T-cell (primary cell): ENCODE data around the gene TMCO5A. TPM values are rescaled to one million over a fixed set of nuclear protein-coding genes. Genes with fewer than 3 reads are reported as not detected.

Experiments used
- ATAC-seq, 4 experiments: fragments of 200-7000 bp in 3 of 4; fragments of 150-1000 bp in 1 of 4; cut with Tn5 transposase; replicated peaks in 1 of 4; 1 replicate in 3 of 4; 2 replicates in 1 of 4; pipeline ENCODE4 v1.10.0; 2021; ENCODE audit warnings: moderate library complexity in 3 of 4, mild to moderate bottlenecking in 2 of 4, moderate number of reproducible peaks in 1 of 4
- CTCF ChIA-PET, 2 donors: fragments of 300-600 bp; sonication (Branson Sonifier 250); formaldehyde crosslinking; loops; one replicate each; lab custom pipeline; 2022; ENCODE audit warnings: antibody characterized with exemption in 2 of 2; lab: Charles Lee
- POLR2A ChIA-PET, 2 donors: fragments of 300-600 bp; sonication (Branson Sonifier 250); formaldehyde crosslinking; loops; one replicate each; lab custom pipeline; 2022; ENCODE audit warnings: antibody characterized with exemption in 2 of 2; lab: Charles Lee
- DNase-seq, 35 experiments: peaks; one replicate each; pipeline versions ENCODE4 v3.0.0 to v3.0.0-alpha.2; 2013 to 2023
- H3K27ac ChIP-seq: one replicate; pipeline ENCODE4 v1.5.1; 2013; ENCODE audit warnings: low read length
- H3K27me3 ChIP-seq, 2 experiments: replicated peaks in 1 of 2; 1 replicate in 1 of 2; 2 replicates in 1 of 2; pipeline versions ENCODE4 v1.6.1 to v1.7.0; 2013; ENCODE audit warnings: low read length in 1 of 2, mixed read lengths in 1 of 2; ENCODE audit not compliant: control insufficient read depth in 2 of 2, insufficient read depth in 2 of 2; ENCODE audit errors: extremely low read depth in 1 of 2
- H3K36me3 ChIP-seq, 2 donors: 1 replicate in 1 of 2; 2 replicates in 1 of 2; pipeline versions ENCODE4 v1.6.1 to v1.7.0; 2013; ENCODE audit warnings: low read length in 1 of 2; ENCODE audit not compliant: control insufficient read depth in 2 of 2, insufficient read depth in 1 of 2; ENCODE audit errors: extremely low read depth in 1 of 2
- H3K4me1 ChIP-seq, 2 experiments: 1 replicate in 1 of 2; 2 replicates in 1 of 2; pipeline versions ENCODE4 v1.6.1 to v1.7.0; 2013; ENCODE audit warnings: low read length in 2 of 2, mixed read lengths in 1 of 2; ENCODE audit not compliant: insufficient read depth in 2 of 2, control insufficient read depth in 1 of 2; ENCODE audit errors: extremely low read depth in 1 of 2
- H3K4me3 ChIP-seq, 2 donors: 1 replicate in 1 of 2; 2 replicates in 1 of 2; pipeline versions ENCODE4 v1.5.1 to v1.7.0; 2013; ENCODE audit warnings: mild to moderate bottlenecking in 2 of 2, low read length in 1 of 2, moderate library complexity in 1 of 2; ENCODE audit not compliant: control insufficient read depth in 1 of 2; ENCODE audit errors: extremely low read depth in 1 of 2
- H3K9me3 ChIP-seq: 2 replicates; pipeline ENCODE4 v1.7.0; 2013
- H3K27ac Mint-ChIP-seq, 2 donors: one replicate each; pipeline ENCODE4 v1.8.0; 2020 to 2021; ENCODE audit warnings: mild to moderate bottlenecking in 2 of 2, mixed read lengths in 2 of 2
- H3K27me3 Mint-ChIP-seq, 2 donors: one replicate each; pipeline ENCODE4 v1.8.0; 2021 to 2022; ENCODE audit warnings: mixed read lengths in 2 of 2
- H3K36me3 Mint-ChIP-seq: one replicate; pipeline ENCODE4 v1.8.0; 2021; ENCODE audit warnings: mixed read lengths
- H3K4me1 Mint-ChIP-seq, 3 donors: one replicate each; pipeline ENCODE4 v1.8.0; 2020 to 2022; ENCODE audit warnings: mixed read lengths in 3 of 3, mild to moderate bottlenecking in 1 of 3
- H3K4me3 Mint-ChIP-seq, 3 donors: one replicate each; pipeline ENCODE4 v1.8.0; 2020 to 2022; ENCODE audit warnings: mild to moderate bottlenecking in 3 of 3, mixed read lengths in 3 of 3, moderate library complexity in 3 of 3
- H3K9me3 Mint-ChIP-seq, 3 donors: one replicate each; pipeline ENCODE4 v1.8.0; 2020 to 2022; ENCODE audit warnings: mixed read lengths in 3 of 3
- whole genome bisulfite sequencing: methylation state at CpG from one replicate; pipeline ENCODE4 v1.1.5; 2013; ENCODE audit warnings: missing lambda C conversion rate; ENCODE audit not compliant: insufficient coverage; 5-methylcytosine and 5-hydroxymethylcytosine counted together
- total RNA-seq, 35 experiments: library from RNA in 6 of 35; stranded (reverse) in 6 of 35; fragments of 120-200 nt in 1 of 35; gene quantifications; one replicate each; pipeline versions ENCODE4 v1.2.1 to v1.2.4 and lab custom pipeline; 2013 to 2026

Gene TMCO5A
- total RNA-seq = not detected
- not detected for total RNA-seq (2013)
- total RNA-seq (lab: John Stamatoyannopoulos, UW) = 0 to 0.09 (median 0) reads per million in 29 experiments

- peaks cover 0 to 3% (median 0%) of the 10 kb centered on the region in 3 donors for H3K9me3 Mint-ChIP-seq
- no peaks in the 10 kb centered on the region for H3K27me3 ChIP-seq
Observed at GRCh38 chr15:37934340-37934739, at the start of gene TMCO5A. Gene TMCO5A, plus strand, starts transcription at chr15:37934640. Its CDS starts 1,684 bp downstream, at chr15:37936324.

GRCh38 chr15:37885651-37886050, 48.8 kb upstream of the TMCO5A start:
- ATAC-seq = no peak
- no peaks in the 10 kb centered on the region for H3K36me3 Mint-ChIP-seq
- H3K4me1 ChIP-seq = no peaks in the 10 kb centered on the region
- no peak overlapping the region for H3K27ac ChIP-seq
- H3K36me3 ChIP-seq = no peaks in the 10 kb centered on the region
- H3K9me3 Mint-ChIP-seq = no peaks in the 10 kb centered on the region
- H3K27me3 ChIP-seq = peaks cover 0 to 2% of the 10 kb centered on the region in 2 experiments
- no peak overlapping the region for H3K4me3 ChIP-seq
- ChIA-PET CTCF (no interaction called here), POLR2A (no interaction called here)
- no peaks in the 10 kb centered on the region for H3K9me3 ChIP-seq
- peaks cover 13 to 48% of the 10 kb centered on the region in 2 donors for H3K27me3 Mint-ChIP-seq
- no peak for DNase-seq
- no peaks in the 10 kb centered on the region for H3K4me1 Mint-ChIP-seq
- no peak overlapping the region for H3K27ac Mint-ChIP-seq
- no peak overlapping the region for H3K4me3 Mint-ChIP-seq

More at GRCh38 chr15:37934340-37934739, at the start of gene TMCO5A:
- no peak within 1 kb of the TSS for H3K27ac Mint-ChIP-seq
- CTCF ChIA-PET = no interaction called here
- Histone ChIP-seq H3K4me1 (no peaks in the 10 kb centered on the region), H3K9me3 (no peaks in the 10 kb centered on the region), H3K36me3 (no peaks in the 10 kb centered on the region), H3K4me3 (no peak within 1 kb of the TSS), H3K27ac (no peak within 1 kb of the TSS)
- no peaks in the 10 kb centered on the region for H3K36me3 Mint-ChIP-seq
- ATAC-seq = no peak
- no peak within 1 kb of the TSS for H3K4me3 Mint-ChIP-seq
- peaks cover 0 to 2% of the 10 kb centered on the region in 2 donors for H3K27me3 Mint-ChIP-seq
- WGBS = no CpG with 5 or more reads among the region's 1 CpG
- no peak for DNase-seq
- no peaks in the 10 kb centered on the region for H3K4me1 Mint-ChIP-seq
- POLR2A ChIA-PET = no interaction called here

- no peaks in the 10 kb centered on the region for H3K4me1 ChIP-seq
- Mint-ChIP-seq H3K4me3 (no peak overlapping the region), H3K4me1 (no peaks in the 10 kb centered on the region), H3K27me3 (peaks cover 9 to 44% of the 10 kb centered on the region in 2 donors), H3K36me3 (no peaks in the 10 kb centered on the region), H3K9me3 (no peaks in the 10 kb centered on the region), H3K27ac (no peak overlapping the region)
- ChIA-PET CTCF (no interaction called here), POLR2A (no interaction called here)
- H3K27ac ChIP-seq = no peak overlapping the region
- DNase-seq (no peak), ATAC-seq (no peak)
- WGBS = 94% methylated on average over 3 of the region's 4 CpGs
- H3K9me3 ChIP-seq = no peaks in the 10 kb centered on the region
- no peak overlapping the region for H3K4me3 ChIP-seq
- peaks cover 0 to 2% of the 10 kb centered on the region in 2 experiments for H3K27me3 ChIP-seq
- H3K36me3 ChIP-seq = no peaks in the 10 kb centered on the region
Observed at GRCh38 chr15:37888356-37888755, 46.1 kb upstream of the TMCO5A start.

- Histone ChIP-seq H3K27me3 (peaks cover 0 to 2% of the 10 kb centered on the region in 2 experiments), H3K36me3 (no peaks in the 10 kb centered on the region), H3K4me1 (no peaks in the 10 kb centered on the region), H3K9me3 (no peaks in the 10 kb centered on the region), H3K4me3 (no peak overlapping the region), H3K27ac (no peak overlapping the region)
- ATAC-seq (no peak), DNase-seq (peak in 1 of 35 experiments; percentile 14)
- CTCF ChIA-PET = interaction anchor here in 1 of 2 donors (0.7 kb wide), 1 partner anchor 797 kb away, joined by 3 read pairs; no protein-coding TSS in a partner anchor
- Mint-ChIP-seq H3K27ac (no peak overlapping the region), H3K36me3 (no peaks in the 10 kb centered on the region), H3K9me3 (no peaks in the 10 kb centered on the region), H3K27me3 (peaks cover 4 to 33% of the 10 kb centered on the region in 2 donors), H3K4me3 (no peak overlapping the region), H3K4me1 (no peaks in the 10 kb centered on the region)
- POLR2A ChIA-PET = no interaction called here
- 58% methylated on average over 2 of the region's 4 CpGs for WGBS
Observed at GRCh38 chr15:37891766-37892368, 42.6 kb upstream of the TMCO5A start.

GRCh38 chr15:37893309-37893708, 41.1 kb upstream of the TMCO5A start:
- H3K27ac ChIP-seq = no peak overlapping the region
- Mint-ChIP-seq H3K27me3 (peaks cover 4 to 30% of the 10 kb centered on the region in 2 donors), H3K9me3 (no peaks in the 10 kb centered on the region), H3K4me3 (no peak overlapping the region), H3K4me1 (no peaks in the 10 kb centered on the region), H3K36me3 (no peaks in the 10 kb centered on the region), H3K27ac (no peak overlapping the region)
- POLR2A ChIA-PET = no interaction called here
- H3K36me3 ChIP-seq = no peaks in the 10 kb centered on the region
- H3K9me3 ChIP-seq = no peaks in the 10 kb centered on the region
- DNase-seq = no peak
- ATAC-seq = no peak
- CTCF ChIA-PET = no interaction called here
- no peaks in the 10 kb centered on the region for H3K4me1 ChIP-seq
- H3K4me3 ChIP-seq = no peak overlapping the region
- peaks cover 0 to 2% of the 10 kb centered on the region in 2 experiments for H3K27me3 ChIP-seq

GRCh38 chr15:37898362-37898761, 36.1 kb upstream of the TMCO5A start:
- H3K27ac Mint-ChIP-seq = no peak overlapping the region
- H3K36me3 ChIP-seq = no peaks in the 10 kb centered on the region
- ATAC-seq = no peak
- H3K36me3 Mint-ChIP-seq = no peaks in the 10 kb centered on the region
- H3K9me3 ChIP-seq = no peaks in the 10 kb centered on the region
- CTCF ChIA-PET = no interaction called here
- no peak overlapping the region for H3K27ac ChIP-seq
- peaks cover 4 to 9% of the 10 kb centered on the region in 2 donors for H3K27me3 Mint-ChIP-seq
- H3K27me3 ChIP-seq = no peaks in the 10 kb centered on the region
- DNase-seq = no peak
- WGBS = no CpG with 5 or more reads among the region's 2 CpGs
- H3K4me3 Mint-ChIP-seq = no peak overlapping the region
- no peaks in the 10 kb centered on the region for H3K9me3 Mint-ChIP-seq
- no peaks in the 10 kb centered on the region for H3K4me1 ChIP-seq
- H3K4me3 ChIP-seq = no peak overlapping the region
- no peaks in the 10 kb centered on the region for H3K4me1 Mint-ChIP-seq
- POLR2A ChIA-PET = no interaction called here
